Stomach (tissue), 9 donors: ENCODE results near the gene CALHM2. TPM values are rescaled to one million over a fixed set of nuclear protein-coding genes. Genes with fewer than 3 reads are reported as not detected.

ENCODE experiments used
- DNase-seq, 2 donors: peaks; one replicate each; pipeline versions ENCODE4 v3.0.0 to v3.0.0-alpha.2; 2013 to 2019
- H3K27ac ChIP-seq, 5 donors: fragments of 200-600 bp in 4 of 5; sonication (generic) in 4 of 5; one replicate each; pipeline ENCODE4 v1.5.1; 2013 to 2019; ENCODE audit warnings: mild to moderate bottlenecking in 1 of 5, moderate library complexity in 1 of 5
- H3K27me3 ChIP-seq, 3 donors: fragments of 200-600 bp; sonication (generic); one replicate each; pipeline ENCODE4 v1.5.1; 2017 to 2019; ENCODE audit warnings: mixed run types in 1 of 3
- H3K36me3 ChIP-seq, 4 donors: fragments of 200-600 bp; sonication (generic); 1 replicate in 3 of 4; 2 replicates in 1 of 4; pipeline ENCODE4 v1.5.1; 2016 to 2019
- H3K4me1 ChIP-seq, 4 donors: fragments of 200-600 bp; sonication (generic); one replicate each; pipeline ENCODE4 v1.5.1; 2016 to 2019
- H3K4me3 ChIP-seq, 4 donors: fragments of 200-600 bp; sonication (generic) in 3 of 4; one replicate each; pipeline ENCODE4 v1.5.1; 2016 to 2019; ENCODE audit warnings: mild to moderate bottlenecking in 1 of 4
- H3K9me3 ChIP-seq, 4 donors: fragments of 200-600 bp; sonication (generic); one replicate each; pipeline ENCODE4 v1.5.1; 2016 to 2019
- EP300 ChIP-seq: sonication (generic); formaldehyde crosslinking; IDR thresholded peaks from one replicate; pipeline ENCODE4 v1.6.1; 2017; ENCODE audit warnings: antibody characterized with exemption
- POLR2A ChIP-seq, 4 donors: fragments of 450-650 bp; IDR thresholded peaks; one replicate each; pipeline ENCODE4 v1.6.1; 2016; ENCODE audit warnings: antibody characterized with exemption in 4 of 4, control low read depth in 2 of 4, mild to moderate bottlenecking in 1 of 4, moderate library complexity in 1 of 4
- POLR2AphosphoS5 ChIP-seq, 3 donors: sonication (generic); formaldehyde crosslinking; IDR thresholded peaks; one replicate each; pipeline ENCODE4 v1.6.1; 2016; ENCODE audit warnings: antibody characterized with exemption in 3 of 3
- WGBS, 5 donors: extraction: QIAGEN DNeasy Blood & Tissue Kit in 3 of 5; methylation state at CpG; one replicate each; pipeline versions ENCODE4 v1.1.5 to v1.1.7; 2013 to 2018; 5-methylcytosine and 5-hydroxymethylcytosine counted together
- intact Hi-C: fragments of 100-400 bp; cut with DNase I; formaldehyde crosslinking; loops from one replicate; pipeline ENCODE4 v1.15.1; 2023; ENCODE audit warnings: low total_unique reads
- polyA plus RNA-seq, 3 donors: library from polyadenylated mRNA; stranded (reverse); fragments of 200-250 nt; gene quantifications; one replicate each; pipeline ENCODE4 v1.2.3, GENCODE V29; 2013
- total RNA-seq, 5 donors: library from RNA; depleted of rRNA; stranded (reverse); fragments of >200 nt; gene quantifications; one replicate each; pipeline versions ENCODE4 v1.1.0 to v1.2.3, GENCODE V29; 2014 to 2016
- TF ChIP-seq, protein P1 (sequence below), 7 experiments: fragments of 450-650 bp in 4 of 7; fragments of 200-600 bp in 3 of 7; sonication (generic) in 3 of 7; IDR thresholded peaks; one replicate each; pipeline ENCODE4 v1.5.1; 2016 to 2019; ENCODE audit warnings: antibody characterized with exemption in 7 of 7, control low read depth in 2 of 7, mild to moderate bottlenecking in 1 of 7
- donor health status: healthy with polysubstance abuse.
- donor health status: Bipolar disorder and iron deficiency.
- donor health status: healthy.

The CALHM2 gene
- total and polyA plus RNA-seq, 8 donors = 1.8 to 30.1 (median 9.5) TPM

DNA sequence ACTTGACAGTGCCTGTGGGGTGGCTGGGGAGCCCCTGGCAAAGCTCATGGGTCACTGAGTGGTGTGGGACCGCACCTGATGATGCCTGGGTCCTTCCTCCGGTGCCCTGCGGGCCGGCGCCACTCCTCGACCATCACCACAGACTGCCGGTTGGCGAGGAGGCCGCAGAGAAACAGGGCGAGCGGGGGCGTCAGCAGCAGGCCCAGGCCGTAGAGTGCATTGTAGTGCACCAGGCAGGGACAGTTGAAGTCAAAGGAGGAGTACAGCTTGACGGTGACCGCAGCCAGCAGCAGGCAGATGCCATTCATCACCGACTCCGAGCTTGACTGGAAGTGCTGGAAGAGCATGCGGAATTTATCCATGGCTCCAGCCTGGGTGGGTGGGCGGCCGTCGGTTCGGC lies 26.5 kb upstream of the CALHM2 start:
- peaks cover 0 to 6% (median 0%) of the 10 kb centered on the region in 3 donors for H3K27me3 ChIP-seq
- TF ChIP-seq POLR2AphosphoS5 (IDR thresholded peaks at IDR 0.05) = no peak
- no peak for TF ChIP-seq EP300
- TF ChIP-seq, protein P1, sequence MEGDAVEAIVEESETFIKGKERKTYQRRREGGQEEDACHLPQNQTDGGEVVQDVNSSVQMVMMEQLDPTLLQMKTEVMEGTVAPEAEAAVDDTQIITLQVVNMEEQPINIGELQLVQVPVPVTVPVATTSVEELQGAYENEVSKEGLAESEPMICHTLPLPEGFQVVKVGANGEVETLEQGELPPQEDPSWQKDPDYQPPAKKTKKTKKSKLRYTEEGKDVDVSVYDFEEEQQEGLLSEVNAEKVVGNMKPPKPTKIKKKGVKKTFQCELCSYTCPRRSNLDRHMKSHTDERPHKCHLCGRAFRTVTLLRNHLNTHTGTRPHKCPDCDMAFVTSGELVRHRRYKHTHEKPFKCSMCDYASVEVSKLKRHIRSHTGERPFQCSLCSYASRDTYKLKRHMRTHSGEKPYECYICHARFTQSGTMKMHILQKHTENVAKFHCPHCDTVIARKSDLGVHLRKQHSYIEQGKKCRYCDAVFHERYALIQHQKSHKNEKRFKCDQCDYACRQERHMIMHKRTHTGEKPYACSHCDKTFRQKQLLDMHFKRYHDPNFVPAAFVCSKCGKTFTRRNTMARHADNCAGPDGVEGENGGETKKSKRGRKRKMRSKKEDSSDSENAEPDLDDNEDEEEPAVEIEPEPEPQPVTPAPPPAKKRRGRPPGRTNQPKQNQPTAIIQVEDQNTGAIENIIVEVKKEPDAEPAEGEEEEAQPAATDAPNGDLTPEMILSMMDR (IDR thresholded peaks at IDR 0.05) = no peak
- TF ChIP-seq POLR2A (IDR thresholded peaks at IDR 0.05) = no peak
- no peaks in the 10 kb centered on the region for H3K9me3 ChIP-seq
- H3K27ac ChIP-seq = no peak overlapping the region
- DNase-seq = no peak
- intact Hi-C loops = no loop called here
- 83 to 93% (median 89%) methylated on average over 13 to 22 of the region's 22 CpGs for WGBS, 5 donors
- no peaks in the 10 kb centered on the region for H3K36me3 ChIP-seq
- no peak overlapping the region for H3K4me3 ChIP-seq
- H3K4me1 ChIP-seq = peaks cover 0 to 8% (median 0%) of the 10 kb centered on the region in 4 donors

DNA sequence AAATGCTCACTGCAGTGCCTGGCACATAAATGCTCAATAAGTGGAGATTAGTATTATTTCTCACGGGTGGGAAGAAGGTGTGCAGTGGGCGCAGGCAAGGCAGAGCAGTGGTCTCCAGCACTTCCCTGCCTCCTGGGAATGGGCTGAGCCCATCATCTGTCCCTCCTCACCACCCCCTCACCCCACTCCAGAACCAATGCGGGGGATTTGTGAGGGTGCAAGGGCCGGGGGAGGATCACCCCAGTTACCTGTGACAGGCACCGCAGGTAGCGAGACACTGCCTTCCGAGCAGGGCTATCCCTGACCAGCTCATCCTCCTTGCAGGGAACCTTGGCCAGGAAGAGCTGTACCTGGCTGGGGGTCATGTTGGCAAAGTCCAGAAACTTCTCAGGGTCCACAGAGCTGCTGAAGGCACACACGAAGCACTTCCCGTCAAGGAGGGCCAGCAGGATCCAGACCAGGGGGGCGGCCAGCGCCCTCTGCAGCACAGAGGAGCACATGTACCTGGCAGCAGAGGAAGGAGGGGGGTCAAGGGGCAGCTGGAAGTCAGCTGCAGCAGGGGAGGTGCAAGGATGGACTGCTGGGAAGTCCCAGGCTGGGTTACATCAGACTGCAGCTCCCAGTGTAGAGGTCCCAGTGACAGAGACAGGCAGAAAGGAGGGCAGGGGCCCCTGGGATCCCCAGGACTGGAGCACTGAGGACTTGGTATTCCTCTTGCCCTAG lies 24.0 kb upstream of the CALHM2 start:
- Histone ChIP-seq H3K27me3 (peaks cover 0 to 18% (median 0%) of the 10 kb centered on the region in 3 donors), H3K9me3 (no peaks in the 10 kb centered on the region), H3K4me3 (no peak overlapping the region), H3K27ac (no peak overlapping the region), H3K4me1 (peaks cover 0 to 19% (median 1%) of the 10 kb centered on the region in 4 donors), H3K36me3 (no peaks in the 10 kb centered on the region)
- 54 to 94% (median 73%) methylated on average over 7 to 11 of the region's 11 CpGs for WGBS, 5 donors
- intact Hi-C loops = no loop called here
- no peak for TF ChIP-seq POLR2A (IDR thresholded peaks at IDR 0.05)
- TF ChIP-seq, protein P1 (IDR thresholded peaks at IDR 0.05) = no peak
- TF ChIP-seq POLR2AphosphoS5 (IDR thresholded peaks at IDR 0.05) = no peak
- no peak for TF ChIP-seq EP300
- DNase-seq = no peak

DNA sequence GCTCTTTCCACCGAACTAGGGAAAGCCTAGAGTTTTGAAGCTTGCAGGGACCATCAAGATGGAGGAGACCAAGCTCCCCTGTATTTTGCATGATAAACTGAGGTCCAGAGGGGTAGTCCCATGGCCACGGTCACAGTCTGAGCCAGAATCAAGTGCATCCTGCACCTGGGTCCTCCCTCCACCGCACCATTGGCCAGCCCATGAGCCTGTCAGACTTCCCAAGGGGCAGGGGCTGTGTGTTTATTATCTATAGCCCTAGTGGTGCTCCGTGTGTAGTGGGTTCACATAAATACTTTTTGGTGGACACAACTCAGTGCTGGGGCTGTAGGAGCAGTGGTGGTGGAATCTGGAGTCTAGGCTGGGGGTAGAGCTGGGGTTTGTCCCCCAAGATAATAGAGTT lies 23.3 kb upstream of the CALHM2 start:
- Histone ChIP-seq H3K4me3 (no peak overlapping the region), H3K36me3 (no peaks in the 10 kb centered on the region), H3K27ac (no peak overlapping the region), H3K4me1 (peaks cover 0 to 22% (median 4%) of the 10 kb centered on the region in 4 donors), H3K27me3 (peaks cover 0 to 22% (median 0%) of the 10 kb centered on the region in 3 donors), H3K9me3 (no peaks in the 10 kb centered on the region)
- no peak for DNase-seq
- intact Hi-C loops = no loop called here
- WGBS, 5 donors = 75 to 82% (median 81%) methylated on average over 3 to 4 of the region's 4 CpGs
- TF ChIP-seq EP300 = no peak
- TF ChIP-seq POLR2AphosphoS5 (IDR thresholded peaks at IDR 0.05) = no peak
- no peak for TF ChIP-seq POLR2A (IDR thresholded peaks at IDR 0.05)
- TF ChIP-seq, protein P1 (IDR thresholded peaks at IDR 0.05) = no peak

DNA sequence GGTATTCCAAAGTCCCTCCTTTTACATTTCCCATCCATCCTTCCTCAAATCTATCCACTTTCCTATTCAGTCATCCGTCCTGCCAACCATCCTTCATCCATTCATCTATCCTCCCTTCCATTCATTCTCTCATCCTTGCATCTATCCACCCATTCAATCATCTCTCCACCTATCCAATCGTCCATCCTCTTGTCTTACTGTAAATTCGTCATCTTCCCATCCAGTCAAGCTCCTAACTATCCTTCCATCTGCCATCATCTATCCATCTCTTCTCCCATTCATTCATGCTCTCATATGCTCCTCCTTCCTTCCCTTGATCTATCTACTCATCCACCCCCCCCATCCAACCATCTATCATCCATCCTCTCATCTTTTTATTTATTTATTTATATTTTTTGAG lies 21.9 kb upstream of the CALHM2 start:
- Histone ChIP-seq H3K27ac (no peak overlapping the region), H3K4me1 (peaks cover 0 to 16% (median 4%) of the 10 kb centered on the region in 4 donors), H3K9me3 (no peaks in the 10 kb centered on the region), H3K27me3 (peaks cover 0 to 15% (median 0%) of the 10 kb centered on the region in 3 donors), H3K4me3 (no peak overlapping the region), H3K36me3 (no peaks in the 10 kb centered on the region)
- TF ChIP-seq POLR2AphosphoS5 (IDR thresholded peaks at IDR 0.05) (no peak), EP300 (no peak)
- TF ChIP-seq, protein P1 (IDR thresholded peaks at IDR 0.05) = no peak
- 85 to 91% (median 89%) methylated on average over 3 of the region's 3 CpGs for WGBS, 5 donors
- intact Hi-C loops = no loop called here
- DNase-seq = no peak
